ENCODE measurements around the gene ACCS. TPM values are rescaled to one million over a fixed set of nuclear protein-coding genes. Genes with fewer than 3 reads are reported as not detected.

ACCS gene, protein sequence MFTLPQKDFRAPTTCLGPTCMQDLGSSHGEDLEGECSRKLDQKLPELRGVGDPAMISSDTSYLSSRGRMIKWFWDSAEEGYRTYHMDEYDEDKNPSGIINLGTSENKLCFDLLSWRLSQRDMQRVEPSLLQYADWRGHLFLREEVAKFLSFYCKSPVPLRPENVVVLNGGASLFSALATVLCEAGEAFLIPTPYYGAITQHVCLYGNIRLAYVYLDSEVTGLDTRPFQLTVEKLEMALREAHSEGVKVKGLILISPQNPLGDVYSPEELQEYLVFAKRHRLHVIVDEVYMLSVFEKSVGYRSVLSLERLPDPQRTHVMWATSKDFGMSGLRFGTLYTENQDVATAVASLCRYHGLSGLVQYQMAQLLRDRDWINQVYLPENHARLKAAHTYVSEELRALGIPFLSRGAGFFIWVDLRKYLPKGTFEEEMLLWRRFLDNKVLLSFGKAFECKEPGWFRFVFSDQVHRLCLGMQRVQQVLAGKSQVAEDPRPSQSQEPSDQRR
- total RNA-seq, result 10 to 100 TPM in 1 of 2 donors, 1 to 10 TPM in 1; 9.2 to 20.0 TPM

DNA sequence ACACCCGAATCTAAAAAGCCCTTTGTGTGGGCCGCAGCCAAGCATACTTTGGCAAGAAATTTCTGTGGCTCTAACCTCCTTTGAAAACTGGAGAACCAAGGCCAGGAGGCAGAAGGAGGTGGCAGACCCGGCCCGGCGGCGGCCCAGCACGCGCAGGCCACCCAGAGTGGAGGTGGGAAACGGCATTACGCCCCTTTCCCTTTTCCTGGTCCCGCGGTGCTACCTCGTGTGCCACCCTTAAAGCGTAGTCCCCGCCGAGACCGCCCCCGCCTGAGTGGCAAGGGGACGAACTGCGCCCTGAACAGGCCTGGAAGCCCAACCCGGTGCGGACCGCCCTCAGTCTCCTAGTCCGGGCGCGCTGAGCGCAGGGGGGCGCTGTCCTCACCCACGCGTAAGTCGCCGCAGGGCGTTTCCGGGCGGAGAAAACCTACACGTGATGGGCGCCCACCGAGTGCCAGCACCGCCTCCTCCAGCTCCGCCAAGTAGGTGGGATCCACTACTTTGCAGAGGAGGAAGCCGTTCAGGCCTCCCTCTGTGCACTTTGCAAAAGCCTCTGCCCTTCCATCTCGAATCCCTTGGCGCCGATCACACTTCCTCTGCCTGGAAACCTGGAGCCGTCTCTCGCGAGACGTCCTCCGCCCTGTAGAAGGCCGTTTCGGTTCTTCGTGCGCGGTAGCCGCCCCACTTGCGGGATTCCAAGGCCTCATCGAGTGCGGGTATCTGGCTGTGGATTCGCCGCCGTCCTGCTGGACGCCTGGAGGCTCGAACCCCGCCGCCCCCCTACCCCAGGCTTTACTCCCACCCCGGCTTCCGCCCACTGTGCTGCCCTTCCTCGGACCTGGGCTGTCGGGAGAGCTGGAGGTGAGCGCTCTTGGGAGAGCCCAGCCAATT, at the start of gene ACCS:
ACCS (plus strand) TSS at position 430 of the 891 bp plus-strand sequence. CDS start 1,358 bp downstream, outside the sequence.
- Histone ChIP-seq H3K36me3 (no peaks in the 10 kb centered on the region), H3K9me3 (no peaks in the 10 kb centered on the region), H3K27me3 (no peaks in the 10 kb centered on the region), H3K4me1 (peaks cover 4% of the 10 kb centered on the region), H3K9ac (ENCODE audit: low read depth in 2 of 2, low read length in 2 of 2) (peak within 1 kb of the TSS; percentile 74 to 93), H3K4me3 (peak within 1 kb of the TSS; percentile 63), H3K27ac (peak within 1 kb of the TSS; percentile 90)
- intact Hi-C loops (cut with DNase I), result no loop called here
- TF ChIP-seq, protein P1, sequence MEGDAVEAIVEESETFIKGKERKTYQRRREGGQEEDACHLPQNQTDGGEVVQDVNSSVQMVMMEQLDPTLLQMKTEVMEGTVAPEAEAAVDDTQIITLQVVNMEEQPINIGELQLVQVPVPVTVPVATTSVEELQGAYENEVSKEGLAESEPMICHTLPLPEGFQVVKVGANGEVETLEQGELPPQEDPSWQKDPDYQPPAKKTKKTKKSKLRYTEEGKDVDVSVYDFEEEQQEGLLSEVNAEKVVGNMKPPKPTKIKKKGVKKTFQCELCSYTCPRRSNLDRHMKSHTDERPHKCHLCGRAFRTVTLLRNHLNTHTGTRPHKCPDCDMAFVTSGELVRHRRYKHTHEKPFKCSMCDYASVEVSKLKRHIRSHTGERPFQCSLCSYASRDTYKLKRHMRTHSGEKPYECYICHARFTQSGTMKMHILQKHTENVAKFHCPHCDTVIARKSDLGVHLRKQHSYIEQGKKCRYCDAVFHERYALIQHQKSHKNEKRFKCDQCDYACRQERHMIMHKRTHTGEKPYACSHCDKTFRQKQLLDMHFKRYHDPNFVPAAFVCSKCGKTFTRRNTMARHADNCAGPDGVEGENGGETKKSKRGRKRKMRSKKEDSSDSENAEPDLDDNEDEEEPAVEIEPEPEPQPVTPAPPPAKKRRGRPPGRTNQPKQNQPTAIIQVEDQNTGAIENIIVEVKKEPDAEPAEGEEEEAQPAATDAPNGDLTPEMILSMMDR (IDR thresholded peaks at IDR 0.05), result peak; percentile 77
- peak; percentile 96 for DNase-seq

DNA sequence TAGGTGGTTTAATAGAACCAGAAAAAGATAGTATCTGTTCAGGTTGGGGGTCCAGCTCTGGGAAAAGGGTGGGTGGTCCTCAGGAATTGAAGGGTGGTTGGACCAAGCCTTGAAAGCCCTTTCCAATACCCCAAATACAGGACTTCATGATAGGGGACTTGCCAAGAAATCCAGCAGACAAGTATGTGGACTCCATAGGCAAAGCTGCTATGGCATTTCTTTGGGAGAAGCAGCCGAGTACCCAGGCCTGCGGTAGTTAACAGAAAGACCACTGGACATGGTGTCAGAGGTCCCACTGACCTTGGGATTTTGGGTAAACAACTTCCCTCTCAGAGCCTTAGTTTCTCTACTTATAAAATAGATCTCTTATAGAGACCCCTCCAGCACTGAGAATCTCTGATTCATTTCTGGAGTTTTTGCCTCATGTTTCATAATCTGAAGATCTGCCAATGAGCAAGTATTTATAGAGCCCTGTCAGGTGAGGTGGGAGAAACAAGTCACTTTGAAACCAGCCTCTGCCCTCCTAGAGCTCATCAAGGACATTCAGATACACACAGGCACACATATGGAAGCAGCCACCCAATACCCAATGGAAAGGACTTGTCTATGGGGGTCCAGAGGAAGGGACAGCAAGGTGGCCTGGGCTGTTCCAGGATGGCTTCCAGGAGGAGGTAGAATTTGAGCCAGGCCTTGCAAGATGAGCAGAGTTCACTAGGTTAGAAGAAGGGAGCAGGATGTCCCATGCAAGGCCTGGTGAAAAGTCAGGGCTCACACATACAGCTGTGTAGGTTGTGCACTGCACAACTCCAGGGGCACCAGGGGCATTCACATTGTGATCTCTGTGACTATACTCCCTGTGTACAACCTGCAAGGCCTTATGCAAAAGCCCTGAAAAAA, 49.3 kb upstream of the ACCS start:
- Histone ChIP-seq H3K36me3 (no peaks in the 10 kb centered on the region), H3K4me1 (no peaks in the 10 kb centered on the region), H3K9me3 (no peaks in the 10 kb centered on the region), H3K4me3 (no peak overlapping the region), H3K27ac (no peak overlapping the region), H3K27me3 (no peaks in the 10 kb centered on the region), H3K9ac (ENCODE audit: low read depth in 2 of 2, low read length in 2 of 2) (no peak overlapping the region)
- no peak for DNase-seq
- TF ChIP-seq, protein P1 (IDR thresholded peaks at IDR 0.05), result no peak
- intact Hi-C loops (cut with DNase I), result no loop called here

DNA sequence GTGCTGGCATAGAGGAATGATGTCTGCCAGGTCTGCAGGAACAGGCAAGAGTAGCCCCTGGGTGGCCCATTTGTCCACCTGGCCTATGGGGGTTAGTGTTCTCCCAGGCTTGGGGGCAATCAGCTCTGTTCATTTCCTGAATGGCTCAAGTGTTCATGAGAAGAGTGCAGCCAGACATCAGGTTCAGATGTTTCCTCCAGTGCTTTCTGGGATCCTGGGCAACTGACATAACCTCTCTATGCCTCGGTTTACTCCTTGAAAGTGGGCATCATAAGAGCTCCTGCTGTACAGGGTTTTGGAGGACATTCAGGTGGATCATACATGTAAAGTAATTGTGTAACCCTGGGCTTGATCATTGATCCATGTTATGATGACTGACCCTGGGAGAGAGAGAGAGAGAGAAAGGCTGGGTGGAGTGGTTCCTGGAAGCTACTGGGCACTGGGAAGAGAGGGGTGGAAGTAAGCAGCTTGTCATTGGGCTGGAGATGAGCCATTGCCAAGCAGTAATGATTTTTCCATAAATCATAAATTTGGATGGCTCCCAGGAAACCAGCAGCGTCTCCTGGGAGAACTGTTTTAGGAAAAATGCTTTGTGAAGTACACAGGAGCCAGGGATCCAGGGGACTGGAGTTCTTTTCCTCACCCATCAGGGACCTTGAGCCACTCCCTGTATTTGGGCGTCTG, 48.5 kb upstream of the ACCS start:
- intact Hi-C loops (cut with DNase I), result no loop called here
- no peaks in the 10 kb centered on the region for H3K27me3 ChIP-seq
- H3K9me3 ChIP-seq, result no peaks in the 10 kb centered on the region
- H3K4me1 ChIP-seq, result no peaks in the 10 kb centered on the region
- TF ChIP-seq, protein P1 (IDR thresholded peaks at IDR 0.05), result no peak
- H3K9ac ChIP-seq (ENCODE audit: low read depth in 2 of 2, low read length in 2 of 2), result no peak overlapping the region
- no peak overlapping the region for H3K4me3 ChIP-seq
- no peak for DNase-seq
- H3K36me3 ChIP-seq, result no peaks in the 10 kb centered on the region
- H3K27ac ChIP-seq, result no peak overlapping the region

DNA sequence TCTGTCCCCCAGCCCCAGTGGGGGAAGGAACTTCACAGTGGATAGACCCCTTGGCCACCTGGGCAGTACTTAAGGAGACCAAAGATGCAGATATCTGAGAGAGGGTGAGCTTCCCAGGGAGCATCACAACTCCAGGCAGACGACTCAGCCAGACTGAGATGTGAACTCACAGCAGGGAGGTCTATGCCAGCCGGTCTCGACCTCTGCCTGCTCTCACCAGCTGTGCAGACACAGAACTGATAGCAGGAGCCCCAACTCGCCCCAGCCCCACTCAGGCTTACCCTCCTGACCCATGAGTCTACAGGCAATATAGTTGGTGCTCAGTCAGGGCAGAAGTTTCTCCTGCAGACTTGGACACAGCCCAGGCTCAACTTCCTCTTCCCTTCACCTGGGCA, 47.9 kb upstream of the ACCS start:
- Histone ChIP-seq H3K4me3 (no peak overlapping the region), H3K9ac (ENCODE audit: low read depth in 2 of 2, low read length in 2 of 2) (no peak overlapping the region), H3K27ac (no peak overlapping the region), H3K4me1 (no peaks in the 10 kb centered on the region), H3K36me3 (no peaks in the 10 kb centered on the region), H3K27me3 (no peaks in the 10 kb centered on the region), H3K9me3 (no peaks in the 10 kb centered on the region)
- intact Hi-C loops (cut with DNase I), result no loop called here
- no peak for DNase-seq
- TF ChIP-seq, protein P1 (IDR thresholded peaks at IDR 0.05), result no peak

Data from colonic mucosa (tissue), 4 donors.